HTR-8/SVneo (cell line): ENCODE data around the gene VPS35L.
A peak's percentile ranks its signal among the peaks of the same experiment; 100 is the strongest.
"Not testable (repeated sequence)": the region's sequence is repeated elsewhere in the genome, so short reads cannot be mapped to it uniquely, and the experiment has no call there.

Source experiments
- DNase-seq: peaks from one replicate; pipeline ENCODE4 v3.0.0; 2011; ENCODE audit warnings: low spot score, mixed read lengths; ENCODE audit not compliant: insufficient read length
- FAIRE-seq: peaks from 2 replicates; lab custom pipeline; 2011; peaks lifted over from hg19 to GRCh38; lab: Jason Lieb, UNC

The VPS35L gene

GRCh38 chr16:19532601-19533000 is 22.9 kb upstream of the VPS35L start:
- no peak for FAIRE-seq

GRCh38 chr16:19540241-19540970 is 15.1 kb upstream of the VPS35L start:
- DNase-seq = no peak
- FAIRE-seq = no peak

More at GRCh38 chr16:19532601-19533000, 22.9 kb upstream of the VPS35L start:
- DNase-seq = no peak

GRCh38 chr16:19542138-19542821 is 13.2 kb upstream of the VPS35L start:
- no peak for FAIRE-seq
- no peak for DNase-seq

GRCh38 chr16:19543278-19543996 is 12.1 kb upstream of the VPS35L start:
- FAIRE-seq, DNase-seq: not testable (repeated sequence)

- no peak for DNase-seq
These were observed 7.4 kb upstream of the VPS35L start for GRCh38 chr16:19548144-19548543.

GRCh38 chr16:19549673-19550072 is 5.8 kb upstream of the VPS35L start:
- DNase-seq = no peak
- FAIRE-seq = no peak

More at GRCh38 chr16:19548144-19548543, 7.4 kb upstream of the VPS35L start:
- FAIRE-seq = no peak

GRCh38 chr16:19555938-19556771 is 652 bp downstream of the VPS35L start:
- FAIRE-seq (no peak), DNase-seq (no peak)

- FAIRE-seq (no peak), DNase-seq (peak; percentile 34)
These were observed 3.9 kb downstream of the VPS35L start for GRCh38 chr16:19559242-19559910.

GRCh38 chr16:19560078-19560477 is 4.6 kb downstream of the VPS35L start:
- no peak for FAIRE-seq

GRCh38 chr16:19563377-19563776 is 7.9 kb downstream of the VPS35L start:
- FAIRE-seq (no peak), DNase-seq (no peak)

More at GRCh38 chr16:19560078-19560477, 4.6 kb downstream of the VPS35L start:
- DNase-seq = no peak

GRCh38 chr16:19566362-19566761 is 10.9 kb downstream of the VPS35L start:
- FAIRE-seq = no peak
- no peak for DNase-seq

- FAIRE-seq (no peak), DNase-seq (no peak)
These were observed 12.1 kb downstream of the VPS35L start for GRCh38 chr16:19567560-19567959.

GRCh38 chr16:19573997-19574396 is 18.5 kb downstream of the VPS35L start:
- DNase-seq (no peak), FAIRE-seq (no peak)

GRCh38 chr16:19574615-19575014 is 19.1 kb downstream of the VPS35L start:
- DNase-seq (no peak), FAIRE-seq (no peak)

GRCh38 chr16:19578378-19578971 is 23.0 kb downstream of the VPS35L start:
- DNase-seq = no peak
- FAIRE-seq = no peak

GRCh38 chr16:19582050-19582831 is 26.7 kb downstream of the VPS35L start:
- FAIRE-seq = no peak

GRCh38 chr16:19583665-19584300 is 28.3 kb downstream of the VPS35L start:
- FAIRE-seq (no peak), DNase-seq (no peak)

More at GRCh38 chr16:19582050-19582831, 26.7 kb downstream of the VPS35L start:
- DNase-seq = no peak

- FAIRE-seq (no peak), DNase-seq (no peak)
These were observed 33.2 kb downstream of the VPS35L start for GRCh38 chr16:19588661-19589060.
